RPMI8226 (cell line): ENCODE results near the gene TBX3.

Source experiments
- DNase-seq: peaks from one replicate; pipeline ENCODE4 v3.0.0-alpha.2; 2015

Gene TBX3

DNA sequence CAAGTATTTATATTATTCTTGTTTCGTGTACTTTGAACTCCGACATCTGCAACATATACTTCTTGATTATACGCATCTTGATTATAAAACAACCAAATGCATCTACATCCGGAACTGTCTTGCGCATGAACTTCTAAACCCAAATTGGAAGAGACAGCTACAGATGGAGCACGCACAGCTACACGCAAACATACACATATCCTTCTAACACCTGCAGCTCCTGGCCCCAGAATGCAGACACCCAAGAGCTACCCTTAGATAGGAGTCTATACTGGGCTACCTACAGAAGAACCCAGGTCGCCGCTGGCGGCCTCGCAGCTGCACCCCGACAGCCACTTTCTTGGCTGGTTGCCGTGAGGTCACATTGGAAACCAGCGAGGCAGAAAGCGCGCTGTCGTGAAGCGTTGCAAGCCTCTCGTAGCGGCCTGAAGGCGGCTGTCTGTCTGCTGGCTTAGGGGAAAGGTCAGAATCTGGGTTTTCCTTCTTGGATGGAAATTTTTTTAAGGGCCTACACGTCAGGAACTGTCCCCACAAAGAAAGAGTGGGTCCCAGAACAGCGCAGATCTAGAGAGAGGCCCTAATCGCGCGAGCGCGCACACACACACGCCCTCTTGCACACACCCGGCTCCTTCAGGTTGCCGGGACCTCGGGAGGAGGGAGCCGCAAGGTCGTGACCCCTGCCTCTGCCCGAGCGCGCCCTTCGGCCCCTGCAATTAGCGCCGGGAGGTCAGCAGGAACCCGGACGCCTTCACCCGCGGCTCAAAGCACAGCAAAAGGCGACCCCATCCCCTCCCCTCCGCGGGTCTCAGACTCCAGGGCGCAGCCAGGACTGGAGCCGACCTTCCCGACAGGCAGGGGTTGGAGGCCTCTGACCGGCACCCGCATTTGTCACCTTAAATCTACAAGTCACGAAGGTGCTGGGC lies 17.0 kb downstream of the TBX3 start:
- DNase-seq: peak; percentile 72

DNA sequence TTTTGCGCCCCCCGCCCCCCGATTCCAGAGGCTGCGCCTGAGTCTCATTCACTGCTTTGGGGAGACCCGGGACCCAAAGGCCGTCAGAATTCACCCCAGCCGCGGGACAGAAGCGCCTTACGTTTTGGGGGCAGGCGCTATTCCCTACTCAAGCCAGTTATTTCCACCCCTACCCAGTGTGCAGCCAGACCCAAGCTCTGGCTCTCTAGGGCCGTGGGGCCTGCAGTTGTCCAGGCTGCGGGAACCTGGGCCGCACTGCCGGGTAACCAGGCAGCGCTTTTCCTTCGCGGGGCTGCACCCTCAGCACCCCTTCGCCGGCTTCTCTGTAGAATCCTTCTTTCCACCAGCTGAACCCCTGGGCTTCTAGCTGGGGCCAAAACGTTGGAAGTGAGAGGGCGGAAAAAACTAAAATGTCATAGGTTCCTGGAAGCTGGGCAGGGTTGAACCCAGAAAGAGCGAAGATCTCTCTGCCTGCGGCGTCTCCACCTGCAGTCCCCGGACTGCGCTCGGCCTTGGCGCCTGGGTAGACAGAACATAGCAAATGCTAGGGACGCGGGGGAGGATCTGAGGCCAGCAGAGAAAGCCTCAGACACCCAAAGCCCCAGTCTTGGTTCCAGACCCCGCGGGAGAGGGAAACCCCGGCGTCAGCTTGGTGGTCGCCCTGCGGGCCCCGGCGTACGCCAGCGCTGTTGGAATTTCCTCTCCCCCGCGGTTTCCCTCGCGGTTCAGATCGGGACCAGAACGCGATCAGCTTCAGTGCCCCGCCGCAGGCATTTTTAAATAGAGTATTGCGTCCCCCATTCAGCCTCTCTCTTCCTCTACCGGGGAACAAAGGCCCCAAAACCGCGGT lies 18.3 kb downstream of the TBX3 start:
- DNase-seq: no peak

DNA sequence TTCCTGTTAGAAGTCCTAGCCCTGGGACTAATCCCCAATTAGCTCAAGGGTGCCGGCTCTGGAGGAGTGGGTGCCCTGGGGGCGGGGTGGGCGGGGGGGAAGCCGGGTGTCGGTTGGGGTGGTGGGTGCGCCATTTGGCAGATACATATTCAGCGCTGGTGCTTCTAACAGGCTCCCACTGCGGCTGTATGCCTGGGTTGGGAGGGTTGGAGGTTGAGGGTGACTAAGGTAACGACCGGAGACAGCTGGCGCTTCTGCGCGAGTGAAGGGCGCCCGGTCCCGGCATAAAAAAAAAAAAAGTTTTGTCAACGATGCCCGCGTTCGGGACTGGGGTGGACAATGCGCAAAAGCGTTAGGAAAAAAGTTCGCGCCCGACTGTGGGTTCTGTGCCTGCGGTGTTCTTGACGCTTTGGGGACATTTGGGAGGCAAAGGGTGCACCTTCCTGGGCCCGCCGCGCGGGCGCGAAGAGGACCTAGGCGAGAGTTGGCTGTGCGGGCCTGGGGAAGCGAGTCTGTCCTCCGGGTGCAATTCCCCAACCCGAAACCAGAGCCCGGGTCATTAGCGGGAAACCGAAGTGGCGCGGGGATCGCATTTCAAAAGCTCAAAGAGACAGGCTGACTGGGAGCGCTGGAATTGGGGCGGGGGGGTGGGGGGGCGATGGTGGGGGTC lies 19.2 kb downstream of the TBX3 start:
- DNase-seq: no peak

- peak; percentile 65 for DNase-seq
These were observed 21.3 kb downstream of the TBX3 start for GRCh38 chr12:114662512-114663177.

GRCh38 chr12:114661245-114661644 lies 22.7 kb downstream of the TBX3 start:
- DNase-seq: no peak

DNA sequence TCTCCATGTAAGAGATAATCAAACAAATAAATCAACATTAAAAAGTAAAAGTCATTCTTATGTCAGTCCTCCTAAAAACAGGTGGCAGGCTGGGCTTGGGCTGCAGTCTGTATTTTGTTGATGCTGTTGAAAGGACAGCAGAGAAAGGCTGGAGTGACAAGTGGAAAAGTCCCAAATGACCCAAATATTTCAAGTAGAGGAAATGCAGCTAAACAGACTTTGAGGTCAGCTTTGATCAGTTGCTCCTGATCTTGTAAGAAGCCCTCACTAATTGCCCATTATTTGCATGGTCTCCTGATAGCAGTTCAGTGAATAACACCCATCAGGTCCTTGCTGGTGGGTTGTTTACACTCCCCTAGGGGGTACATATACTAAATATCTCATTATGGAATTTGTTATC lies 24.9 kb downstream of the TBX3 start:
- no peak for DNase-seq

DNA sequence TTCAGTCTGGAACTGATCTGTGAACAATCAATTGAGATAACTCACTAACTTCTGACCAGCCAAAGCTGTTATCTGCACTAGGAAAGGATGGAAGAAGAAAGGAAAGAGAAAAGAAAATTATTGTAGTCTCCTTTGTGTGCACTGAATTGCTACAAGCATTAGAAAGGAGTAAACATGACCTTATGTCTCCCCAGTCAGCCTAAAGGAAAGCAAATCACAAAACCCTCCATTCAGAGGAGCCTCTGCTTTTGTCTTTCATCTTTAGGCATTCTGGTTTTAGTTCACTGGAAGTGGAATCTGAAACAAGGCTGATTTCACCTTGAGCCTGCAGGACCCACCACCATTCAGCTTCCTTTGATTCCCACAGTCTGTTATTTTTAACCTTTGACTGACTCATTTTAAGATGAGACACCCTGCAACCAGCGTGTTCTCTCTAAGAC lies 26.0 kb downstream of the TBX3 start:
- DNase-seq: no peak

DNA sequence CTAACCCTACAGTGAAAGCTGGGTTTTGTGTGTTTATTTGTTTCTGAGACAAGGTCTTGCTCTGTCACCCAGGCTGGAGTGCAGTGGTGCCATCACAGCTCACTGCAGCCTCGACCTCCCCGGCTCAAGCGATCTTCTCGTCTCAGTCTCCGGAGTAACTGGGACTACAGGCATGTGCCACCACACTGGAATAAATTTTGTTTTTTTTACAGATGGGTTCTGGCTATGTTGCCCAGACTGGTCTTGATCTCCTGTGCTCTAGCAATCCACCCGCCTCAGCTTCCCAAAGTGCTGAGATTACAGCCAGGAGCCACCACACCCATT lies 26.4 kb downstream of the TBX3 start:
- DNase-seq: no peak

- no peak for DNase-seq
These were observed 26.9 kb downstream of the TBX3 start for GRCh38 chr12:114656906-114657596.

- no peak for DNase-seq
These were observed 27.8 kb downstream of the TBX3 start for GRCh38 chr12:114655934-114656749.

- DNase-seq: no peak
These were observed 34.4 kb downstream of the TBX3 start for GRCh38 chr12:114649585-114649984.

DNA sequence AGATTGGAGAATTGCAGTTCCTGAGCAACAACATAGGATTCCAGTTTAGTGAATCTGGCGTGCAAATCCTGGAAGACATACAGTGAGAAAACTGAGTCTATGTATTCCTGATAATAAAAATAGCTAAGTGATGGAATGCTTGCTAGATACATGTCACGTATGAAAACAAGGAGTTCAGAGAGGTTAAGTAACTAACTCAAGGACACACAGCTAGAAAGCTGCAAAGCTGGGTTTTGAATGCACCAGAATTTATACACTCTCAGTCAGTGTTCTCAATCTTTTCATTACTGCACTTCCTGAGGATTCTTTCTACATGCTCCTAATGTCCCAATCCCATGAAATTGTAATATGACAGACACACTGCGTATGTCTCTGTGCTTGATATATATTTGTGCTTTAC lies 35.3 kb downstream of the TBX3 start:
- DNase-seq: no peak

GRCh38 chr12:114638790-114639435 lies 45.1 kb downstream of the TBX3 start:
- DNase-seq: no peak

- no peak for DNase-seq
These were observed 47.1 kb downstream of the TBX3 start for GRCh38 chr12:114636723-114637480.

DNA sequence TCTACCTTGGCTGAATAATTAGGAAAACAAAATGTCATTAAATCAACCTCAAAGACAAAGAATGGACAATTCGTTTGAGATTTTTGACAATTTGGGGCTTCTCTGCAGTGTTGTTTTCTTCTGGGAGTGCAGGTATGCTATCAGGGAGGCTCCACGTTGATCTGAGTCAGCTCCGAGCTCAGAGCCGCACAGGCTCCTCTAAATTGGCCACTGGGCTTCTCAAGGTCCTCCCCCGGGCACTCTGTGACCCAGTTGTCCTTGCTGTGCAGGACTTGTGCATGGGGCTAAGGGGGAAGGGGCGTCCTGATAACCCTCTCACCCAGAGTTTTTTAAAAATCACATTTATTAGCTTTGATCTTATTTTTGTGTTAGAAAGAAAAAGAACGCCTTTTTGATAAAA lies 52.7 kb downstream of the TBX3 start:
- no peak for DNase-seq

GRCh38 chr12:114628199-114628598 lies 55.8 kb downstream of the TBX3 start:
- DNase-seq: no peak

DNA sequence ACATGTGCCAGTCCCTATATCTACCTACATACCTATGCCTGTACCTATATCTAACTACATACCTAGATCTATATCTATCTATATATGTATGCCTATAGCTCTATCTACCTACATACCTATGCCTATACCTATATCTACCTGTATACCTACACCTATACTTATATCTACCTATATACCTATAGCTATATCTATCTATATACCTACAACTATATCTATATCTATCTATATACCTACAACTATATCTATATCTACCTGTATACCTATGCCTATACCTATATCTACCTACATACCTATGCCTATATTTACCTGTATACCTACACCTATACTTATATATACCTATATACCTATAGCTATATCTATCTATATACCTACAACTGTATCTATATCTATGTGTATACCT lies 56.6 kb downstream of the TBX3 start:
- DNase-seq: no peak

GRCh38 chr12:114625294-114625851 lies 58.6 kb downstream of the TBX3 start:
- peak; percentile 45 for DNase-seq

- DNase-seq: no peak
These were observed 60.2 kb downstream of the TBX3 start for GRCh38 chr12:114623737-114624136.
